Measurements from ENCODE around the gene FZR1. TPM values are rescaled to one million over a fixed set of nuclear protein-coding genes. Genes with fewer than 3 reads are reported as not detected.

The FZR1 gene
- total RNA-seq, 1 experiment from 2014 or later = 87.4 TPM

GRCh38 chr19:3522421-3523360 is 16.6 kb downstream of the FZR1 start:
- Histone ChIP-seq H3K4me3 (ENCODE audit: low read depth, low read length, poor library complexity, severe bottlenecking) (no peak overlapping the region), H3K9me3 (ENCODE audit: low read depth, low read length, poor library complexity, severe bottlenecking) (no peaks in the 10 kb centered on the region), H3K4me1 (ENCODE audit: insufficient read depth, low read length, poor library complexity, severe bottlenecking) (no peaks in the 10 kb centered on the region), H3K36me3 (ENCODE audit: insufficient read depth, low read length, poor library complexity, severe bottlenecking) (peaks cover 41% of the 10 kb centered on the region), H3K27me3 (replicated peaks; ENCODE audit: insufficient read depth, low read depth, low read length, poor library complexity) (no peaks in the 10 kb centered on the region), H3K27ac (ENCODE audit: low read depth, low read length, poor library complexity, severe bottlenecking) (no peak overlapping the region)
- CTCF ChIA-PET = no interaction called here
- BruUV-seq (replicated peaks) = no TSS peak
- intact Hi-C loops (cut with micrococcal nuclease; ENCODE audit: unreplicated experiment) = no loop called here
- TF ChIP-seq, protein P1, sequence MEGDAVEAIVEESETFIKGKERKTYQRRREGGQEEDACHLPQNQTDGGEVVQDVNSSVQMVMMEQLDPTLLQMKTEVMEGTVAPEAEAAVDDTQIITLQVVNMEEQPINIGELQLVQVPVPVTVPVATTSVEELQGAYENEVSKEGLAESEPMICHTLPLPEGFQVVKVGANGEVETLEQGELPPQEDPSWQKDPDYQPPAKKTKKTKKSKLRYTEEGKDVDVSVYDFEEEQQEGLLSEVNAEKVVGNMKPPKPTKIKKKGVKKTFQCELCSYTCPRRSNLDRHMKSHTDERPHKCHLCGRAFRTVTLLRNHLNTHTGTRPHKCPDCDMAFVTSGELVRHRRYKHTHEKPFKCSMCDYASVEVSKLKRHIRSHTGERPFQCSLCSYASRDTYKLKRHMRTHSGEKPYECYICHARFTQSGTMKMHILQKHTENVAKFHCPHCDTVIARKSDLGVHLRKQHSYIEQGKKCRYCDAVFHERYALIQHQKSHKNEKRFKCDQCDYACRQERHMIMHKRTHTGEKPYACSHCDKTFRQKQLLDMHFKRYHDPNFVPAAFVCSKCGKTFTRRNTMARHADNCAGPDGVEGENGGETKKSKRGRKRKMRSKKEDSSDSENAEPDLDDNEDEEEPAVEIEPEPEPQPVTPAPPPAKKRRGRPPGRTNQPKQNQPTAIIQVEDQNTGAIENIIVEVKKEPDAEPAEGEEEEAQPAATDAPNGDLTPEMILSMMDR (conservative IDR thresholded peaks at IDR 0.05; ENCODE audit: low read depth, low read length) = no peak
- TF ChIP-seq EZH2 (IDR thresholded peaks at IDR 0.05; ENCODE audit: borderline replicate concordance, low read depth, low read length, poor library complexity, severe bottlenecking) = no peak
- no peak for DNase-seq (ENCODE audit: low spot score)
- POLR2A ChIA-PET (ENCODE audit: low non-redundant PET) = no interaction called here

DNA sequence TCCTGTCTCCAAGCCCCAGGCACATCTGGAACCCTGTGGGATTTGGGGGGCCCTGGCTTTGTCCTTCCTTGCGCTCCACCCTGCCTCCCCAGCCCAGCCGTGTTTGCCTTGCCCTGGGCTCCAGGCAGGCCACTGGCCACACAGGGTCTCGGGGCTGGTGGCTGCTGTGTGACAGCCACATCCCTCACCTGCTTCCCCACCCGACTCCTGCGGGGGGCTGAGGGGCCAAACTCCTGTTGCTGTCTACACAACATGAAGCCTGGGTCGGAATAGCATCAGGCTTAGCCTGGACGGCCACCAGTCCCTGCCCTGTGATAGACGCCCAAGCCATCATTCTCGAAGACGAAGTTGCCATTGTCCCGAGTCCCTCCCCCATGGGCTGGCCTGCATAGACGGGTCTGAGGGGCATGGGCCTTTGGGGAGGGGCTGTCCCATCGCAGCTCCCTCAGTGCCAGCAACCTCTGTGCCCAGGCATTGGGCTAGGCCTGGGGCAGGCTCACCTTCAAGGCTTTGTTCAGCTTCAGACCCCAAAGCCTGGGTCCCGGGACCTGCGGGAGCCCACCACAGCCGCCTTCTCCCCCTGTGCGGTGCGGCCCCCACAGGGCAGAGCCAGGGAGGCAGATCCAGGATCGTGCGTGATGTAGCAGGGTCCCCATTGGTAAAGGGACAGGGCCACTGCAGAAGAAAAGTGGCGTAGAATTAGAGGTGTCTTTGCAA is 17.4 kb downstream of the FZR1 start:
- TF ChIP-seq EZH2 (IDR thresholded peaks at IDR 0.05; ENCODE audit: borderline replicate concordance, low read depth, low read length, poor library complexity, severe bottlenecking) = no peak
- TF ChIP-seq, protein P1 (conservative IDR thresholded peaks at IDR 0.05; ENCODE audit: low read depth, low read length) = no peak
- no peak for DNase-seq (ENCODE audit: low spot score)
- H3K36me3 ChIP-seq (ENCODE audit: insufficient read depth, low read length, poor library complexity, severe bottlenecking) = peaks cover 46% of the 10 kb centered on the region
- CTCF ChIA-PET = no interaction called here
- H3K4me3 ChIP-seq (ENCODE audit: low read depth, low read length, poor library complexity, severe bottlenecking) = no peak overlapping the region
- BruUV-seq (replicated peaks) = no TSS peak
- no peaks in the 10 kb centered on the region for H3K27me3 ChIP-seq (replicated peaks; ENCODE audit: insufficient read depth, low read depth, low read length, poor library complexity)
- no peaks in the 10 kb centered on the region for H3K9me3 ChIP-seq (ENCODE audit: low read depth, low read length, poor library complexity, severe bottlenecking)
- intact Hi-C loops (cut with micrococcal nuclease; ENCODE audit: unreplicated experiment) = no loop called here
- no peak overlapping the region for H3K27ac ChIP-seq (ENCODE audit: low read depth, low read length, poor library complexity, severe bottlenecking)
- no peaks in the 10 kb centered on the region for H3K4me1 ChIP-seq (ENCODE audit: insufficient read depth, low read length, poor library complexity, severe bottlenecking)
- POLR2A ChIA-PET (ENCODE audit: low non-redundant PET) = no interaction called here

GRCh38 chr19:3524078-3524842 is 18.1 kb downstream of the FZR1 start:
- Histone ChIP-seq H3K4me1 (ENCODE audit: insufficient read depth, low read length, poor library complexity, severe bottlenecking) (no peaks in the 10 kb centered on the region), H3K36me3 (ENCODE audit: insufficient read depth, low read length, poor library complexity, severe bottlenecking) (peaks cover 46% of the 10 kb centered on the region), H3K27ac (ENCODE audit: low read depth, low read length, poor library complexity, severe bottlenecking) (no peak overlapping the region), H3K4me3 (ENCODE audit: low read depth, low read length, poor library complexity, severe bottlenecking) (no peak overlapping the region), H3K9me3 (ENCODE audit: low read depth, low read length, poor library complexity, severe bottlenecking) (no peaks in the 10 kb centered on the region), H3K27me3 (replicated peaks; ENCODE audit: insufficient read depth, low read depth, low read length, poor library complexity) (no peaks in the 10 kb centered on the region)
- POLR2A ChIA-PET (ENCODE audit: low non-redundant PET) = no interaction called here
- intact Hi-C loops (cut with micrococcal nuclease; ENCODE audit: unreplicated experiment) = no loop called here
- no peak for DNase-seq (ENCODE audit: low spot score)
- BruUV-seq (replicated peaks) = no TSS peak
- CTCF ChIA-PET = no interaction called here
- TF ChIP-seq, protein P1 (conservative IDR thresholded peaks at IDR 0.05; ENCODE audit: low read depth, low read length) = no peak
- TF ChIP-seq EZH2 (IDR thresholded peaks at IDR 0.05; ENCODE audit: borderline replicate concordance, low read depth, low read length, poor library complexity, severe bottlenecking) = no peak

All from A673 (cell line).